Measurements from ENCODE around the gene FSTL5. TPM values are rescaled to one million over a fixed set of nuclear protein-coding genes. Genes with fewer than 3 reads are reported as not detected.
"Not testable (repeated sequence)": the region's sequence is repeated elsewhere in the genome, so short reads cannot be mapped to it uniquely, and the experiment has no call there.

The FSTL5 gene
- not detected for total RNA-seq
- total RNA-seq (2013) = not detected

GRCh38 chr4:162163892-162164759 is at the start of gene FSTL5:
Gene FSTL5, minus strand, starts transcription at chr4:162164000. Its CDS starts 52,604 bp downstream, at chr4:162111396.
- no peaks in the 10 kb centered on the region for H3K4me1 ChIP-seq (ENCODE audit: control insufficient read depth, insufficient read depth, low read length)
- intact Hi-C loops (cut with micrococcal nuclease) = no loop called here
- Mint-ChIP-seq H3K36me3 (no peaks in the 10 kb centered on the region), H3K27ac (no peak within 1 kb of the TSS), H3K27me3 (ENCODE audit: low read depth in 2 of 2) (no peaks in the 10 kb centered on the region), H3K9me3 (peaks cover 2 to 4% of the 10 kb centered on the region in 2 donors), H3K4me3 (no peak within 1 kb of the TSS), H3K4me1 (no peaks in the 10 kb centered on the region)
- 7% methylated on average over 30 of the region's 39 CpGs for WGBS (ENCODE audit: insufficient coverage)
- peaks cover 4% of the 10 kb centered on the region for H3K9me3 ChIP-seq (ENCODE audit: control insufficient read depth, insufficient read depth, low read length)
- DNase-seq (peak in 1 of 2 donors; percentile 33), ATAC-seq (peak in 1 of 3 donors; percentile 21)
- TF ChIP-seq CTCF (IDR thresholded peaks at IDR 0.05) = no peak
- no peaks in the 10 kb centered on the region for H3K27me3 ChIP-seq (ENCODE audit: control insufficient read depth, insufficient read depth, low read length)
- no peak within 1 kb of the TSS for H3K4me3 ChIP-seq (ENCODE audit: low read length)
- no peaks in the 10 kb centered on the region for H3K36me3 ChIP-seq (ENCODE audit: control insufficient read depth, insufficient read depth, low read length)
- H3K27ac ChIP-seq (ENCODE audit: low read length) = no peak within 1 kb of the TSS

DNA sequence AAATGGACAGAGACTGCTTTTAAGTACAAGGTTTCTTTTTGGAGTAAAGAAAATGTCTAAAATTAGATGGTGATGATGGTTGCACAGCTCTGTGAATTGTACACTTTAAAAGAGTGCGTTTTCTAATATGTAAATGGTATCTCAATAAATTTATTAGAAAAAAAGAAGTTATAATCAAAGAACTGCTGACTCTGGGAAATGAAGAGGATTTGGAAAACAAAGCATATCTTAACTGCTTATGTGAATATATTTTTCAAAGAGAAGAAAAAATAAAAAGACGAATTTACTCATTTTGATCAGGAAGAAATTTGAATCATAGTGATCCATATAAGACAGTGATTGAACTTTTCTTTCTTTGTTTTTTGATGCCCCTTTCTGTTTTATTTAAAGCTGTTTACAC is 45.9 kb upstream of the FSTL5 start:
- no peak overlapping the region for H3K4me3 Mint-ChIP-seq
- H3K36me3 Mint-ChIP-seq = no peaks in the 10 kb centered on the region
- H3K27ac Mint-ChIP-seq = no peak overlapping the region
- peaks cover 15 to 23% of the 10 kb centered on the region in 2 donors for H3K9me3 Mint-ChIP-seq
- no peaks in the 10 kb centered on the region for H3K4me1 Mint-ChIP-seq
- Histone ChIP-seq H3K9me3 (ENCODE audit: control insufficient read depth, insufficient read depth, low read length) (no peaks in the 10 kb centered on the region), H3K36me3 (ENCODE audit: control insufficient read depth, insufficient read depth, low read length) (no peaks in the 10 kb centered on the region), H3K4me3 (ENCODE audit: low read length) (no peak overlapping the region), H3K27ac (ENCODE audit: low read length) (no peak overlapping the region), H3K27me3 (ENCODE audit: control insufficient read depth, insufficient read depth, low read length) (no peaks in the 10 kb centered on the region), H3K4me1 (ENCODE audit: control insufficient read depth, insufficient read depth, low read length) (no peaks in the 10 kb centered on the region)
- intact Hi-C loops (cut with micrococcal nuclease) = no loop called here
- TF ChIP-seq CTCF (IDR thresholded peaks at IDR 0.05) = no peak
- no CpG with 5 or more reads among the region's 2 CpGs for WGBS (ENCODE audit: insufficient coverage)
- DNase-seq (no peak), ATAC-seq (no peak)
- no peaks in the 10 kb centered on the region for H3K27me3 Mint-ChIP-seq (ENCODE audit: low read depth in 2 of 2)

DNA sequence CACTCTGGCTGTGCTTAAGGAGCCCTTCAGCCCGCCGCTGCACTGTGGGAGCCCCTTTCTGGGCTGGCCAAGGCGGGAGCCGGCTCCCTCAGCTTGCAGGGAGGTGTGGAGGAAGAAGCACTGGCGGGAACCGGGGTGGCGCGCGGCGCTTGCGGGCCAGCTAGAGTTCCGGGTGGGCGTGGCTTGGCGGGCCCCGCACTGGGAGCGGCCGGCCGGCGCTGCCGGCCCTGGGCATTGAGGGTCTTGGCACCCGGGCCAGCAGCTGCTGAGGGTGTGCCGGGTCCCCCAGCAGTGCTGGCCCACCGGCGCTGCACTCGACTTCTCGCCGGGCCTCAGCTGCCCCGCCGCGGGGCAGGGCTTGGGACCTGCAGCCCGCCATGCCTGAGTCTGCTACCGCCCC is 39.7 kb upstream of the FSTL5 start:
- H3K27ac ChIP-seq (ENCODE audit: low read length); H3K27me3 Mint-ChIP-seq (ENCODE audit: low read depth in 2 of 2); H3K27ac Mint-ChIP-seq; H3K36me3 Mint-ChIP-seq; H3K4me1 ChIP-seq (ENCODE audit: control insufficient read depth, insufficient read depth, low read length); H3K9me3 ChIP-seq (ENCODE audit: control insufficient read depth, insufficient read depth, low read length); intact Hi-C loops (cut with micrococcal nuclease); H3K27me3 ChIP-seq (ENCODE audit: control insufficient read depth, insufficient read depth, low read length); H3K4me3 Mint-ChIP-seq; H3K36me3 ChIP-seq (ENCODE audit: control insufficient read depth, insufficient read depth, low read length); ATAC-seq; H3K4me3 ChIP-seq (ENCODE audit: low read length); H3K4me1 Mint-ChIP-seq; DNase-seq: not testable (repeated sequence)
- 96% methylated on average over 32 of the region's 32 CpGs for whole genome bisulfite sequencing (ENCODE audit: insufficient coverage)
- peaks cover 13 to 23% of the 10 kb centered on the region in 2 donors for H3K9me3 Mint-ChIP-seq

DNA sequence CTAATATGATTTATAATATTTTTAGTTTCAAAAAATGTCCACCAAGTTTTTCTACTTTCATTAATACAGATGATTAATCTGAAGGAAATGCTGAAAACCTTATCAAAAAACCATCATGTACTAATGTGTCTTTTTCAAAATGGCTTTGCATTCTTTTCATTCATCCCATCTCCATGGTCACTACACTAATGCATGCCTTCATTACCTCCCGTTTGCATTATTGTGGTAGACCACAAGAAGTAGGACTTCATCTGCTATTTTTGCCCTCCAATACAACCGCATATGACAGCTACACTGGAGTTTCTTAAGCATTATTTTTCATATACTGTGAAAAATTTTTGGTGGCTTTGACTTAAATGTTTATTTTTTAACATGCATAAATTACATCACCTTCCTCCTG is 37.9 kb upstream of the FSTL5 start:
- ATAC-seq (no peak), DNase-seq (no peak)
- no peak for TF ChIP-seq CTCF (IDR thresholded peaks at IDR 0.05)
- no peaks in the 10 kb centered on the region for H3K4me1 ChIP-seq (ENCODE audit: control insufficient read depth, insufficient read depth, low read length)
- H3K27me3 ChIP-seq (ENCODE audit: control insufficient read depth, insufficient read depth, low read length) = no peaks in the 10 kb centered on the region
- no peaks in the 10 kb centered on the region for H3K4me1 Mint-ChIP-seq
- H3K36me3 ChIP-seq (ENCODE audit: control insufficient read depth, insufficient read depth, low read length) = no peaks in the 10 kb centered on the region
- H3K9me3 ChIP-seq (ENCODE audit: control insufficient read depth, insufficient read depth, low read length) = no peaks in the 10 kb centered on the region
- WGBS (ENCODE audit: insufficient coverage) = 69% methylated on average over 1 of the region's 2 CpGs
- no peak overlapping the region for H3K27ac Mint-ChIP-seq
- H3K4me3 ChIP-seq (ENCODE audit: low read length) = no peak overlapping the region
- intact Hi-C loops (cut with micrococcal nuclease) = no loop called here
- no peak overlapping the region for H3K27ac ChIP-seq (ENCODE audit: low read length)
- no peaks in the 10 kb centered on the region for H3K27me3 Mint-ChIP-seq (ENCODE audit: low read depth in 2 of 2)
- H3K36me3 Mint-ChIP-seq = no peaks in the 10 kb centered on the region
- peaks cover 12 to 14% of the 10 kb centered on the region in 2 donors for H3K9me3 Mint-ChIP-seq
- H3K4me3 Mint-ChIP-seq = no peak overlapping the region
